Right lobe of liver (tissue), 4 donors: Measurements from ENCODE around the gene MUC7.

Experiments
- CTCF ChIP-seq, 4 donors: fragments of 200-600 bp in 3 of 4; fragments of 450-650 bp in 1 of 4; IDR thresholded peaks; one replicate each; pipeline versions ENCODE4 v1.5.1 to v1.8.0; 2016 to 2022; ENCODE audit warnings: antibody characterized with exemption in 4 of 4, mild to moderate bottlenecking in 2 of 4
- POLR2A ChIP-seq: fragments of 450-650 bp; IDR thresholded peaks from one replicate; pipeline ENCODE4 v1.6.1; 2017; ENCODE audit warnings: antibody characterized with exemption, mild to moderate bottlenecking
- donor health status: DM: no; HTN: no; CAD: no.
- donor health status: DM: no; HTN: no; CAD: no.
- donor health status: DM: no; HTN: yes; CAD: no.

- no peak for TF ChIP-seq CTCF (IDR thresholded peaks at IDR 0.05)
- TF ChIP-seq POLR2A = no peak
These were observed 34.8 kb upstream of the MUC7 start for GRCh38 chr4:70437197-70437596.
